Inflammatory macrophage treated with lipopolysaccharide for 4 hours (primary cell): ENCODE data around the gene METTL26.

ENCODE experiments used
- DNase-seq: peaks from one replicate; pipeline ENCODE4 v3.0.0-alpha.2; 2020

The METTL26 gene

DNA sequence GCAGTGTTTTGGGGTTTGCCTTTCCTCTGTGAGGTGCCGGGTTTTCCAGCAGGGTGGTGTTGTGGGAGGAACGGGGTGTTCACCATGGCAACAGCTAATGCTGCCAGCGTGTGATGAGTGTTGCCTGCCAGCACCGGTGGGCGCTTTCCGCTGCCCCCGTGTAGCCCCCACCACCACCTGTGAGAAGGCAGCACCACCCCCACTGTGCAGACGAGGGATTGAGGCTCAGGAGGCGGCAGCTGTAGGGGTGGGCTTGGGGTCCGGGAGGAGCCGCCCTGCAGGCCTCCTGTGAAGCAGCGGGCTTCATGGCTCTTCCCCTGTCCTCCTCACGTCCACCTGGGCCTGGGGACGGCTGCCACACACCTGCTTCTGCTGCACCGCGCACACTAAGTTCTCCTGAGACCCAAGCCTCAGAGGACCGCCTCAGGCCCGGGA lies 41.0 kb downstream of the METTL26 start:
- DNase-seq: no peak

GRCh38 chr16:593807-594206 lies 42.3 kb downstream of the METTL26 start:
- no peak for DNase-seq

- DNase-seq: no peak
Measured at GRCh38 chr16:593406-593805, 42.7 kb downstream of the METTL26 start.

DNA sequence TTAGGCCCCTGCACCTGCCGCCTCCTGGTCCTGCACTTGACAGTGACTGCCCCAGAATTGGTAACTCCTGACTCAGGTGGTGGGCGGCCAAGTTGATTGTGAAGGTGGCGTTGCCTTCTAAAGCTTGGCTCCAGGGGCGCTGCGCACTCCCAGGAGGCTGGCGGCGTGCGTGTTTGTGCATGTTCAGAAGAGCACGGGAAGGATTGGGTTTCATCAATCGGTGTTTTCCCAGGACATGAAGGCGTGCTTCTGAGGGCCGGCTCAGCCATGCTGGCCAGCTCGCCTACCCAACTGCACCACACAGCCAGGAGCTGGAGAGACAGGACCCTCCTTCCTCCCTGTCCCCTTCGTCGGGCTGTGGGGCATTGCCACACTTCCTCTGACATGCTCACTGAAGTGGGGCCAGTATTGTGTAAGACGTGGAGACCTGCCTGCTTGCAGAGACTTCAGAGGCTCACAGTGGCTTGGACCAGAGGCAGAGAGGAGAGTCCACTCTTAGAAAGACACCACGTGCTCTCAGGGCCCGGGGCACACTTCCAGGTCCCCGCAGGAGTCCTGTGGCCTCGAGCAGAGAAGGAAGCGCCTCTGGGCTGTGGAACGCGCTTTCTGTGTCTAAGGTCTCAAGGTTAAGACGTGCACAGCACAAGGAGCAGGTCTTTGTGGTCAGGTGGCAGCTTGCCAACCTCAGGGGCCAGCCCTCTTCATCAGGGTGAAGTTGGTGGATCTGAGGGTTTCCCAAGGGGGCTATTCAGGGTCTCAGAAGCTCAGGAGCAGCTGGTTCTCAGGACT lies 43.4 kb downstream of the METTL26 start:
- DNase-seq: peak; percentile 70

GRCh38 chr16:591892-592517 lies 44.1 kb downstream of the METTL26 start:
- DNase-seq: no peak

- no peak for DNase-seq
Measured at GRCh38 chr16:591231-591630, 44.9 kb downstream of the METTL26 start.

GRCh38 chr16:590815-591200 lies 45.3 kb downstream of the METTL26 start:
- no peak for DNase-seq

- DNase-seq: no peak
Measured at GRCh38 chr16:590188-590814, 45.8 kb downstream of the METTL26 start.

GRCh38 chr16:589658-590187 lies 46.4 kb downstream of the METTL26 start, which contains the start of gene RAB40C:
RAB40C (plus strand) TSS chr16:590066; CDS start chr16:590292, 226 bp downstream.
- peak; percentile 99 for DNase-seq

DNA sequence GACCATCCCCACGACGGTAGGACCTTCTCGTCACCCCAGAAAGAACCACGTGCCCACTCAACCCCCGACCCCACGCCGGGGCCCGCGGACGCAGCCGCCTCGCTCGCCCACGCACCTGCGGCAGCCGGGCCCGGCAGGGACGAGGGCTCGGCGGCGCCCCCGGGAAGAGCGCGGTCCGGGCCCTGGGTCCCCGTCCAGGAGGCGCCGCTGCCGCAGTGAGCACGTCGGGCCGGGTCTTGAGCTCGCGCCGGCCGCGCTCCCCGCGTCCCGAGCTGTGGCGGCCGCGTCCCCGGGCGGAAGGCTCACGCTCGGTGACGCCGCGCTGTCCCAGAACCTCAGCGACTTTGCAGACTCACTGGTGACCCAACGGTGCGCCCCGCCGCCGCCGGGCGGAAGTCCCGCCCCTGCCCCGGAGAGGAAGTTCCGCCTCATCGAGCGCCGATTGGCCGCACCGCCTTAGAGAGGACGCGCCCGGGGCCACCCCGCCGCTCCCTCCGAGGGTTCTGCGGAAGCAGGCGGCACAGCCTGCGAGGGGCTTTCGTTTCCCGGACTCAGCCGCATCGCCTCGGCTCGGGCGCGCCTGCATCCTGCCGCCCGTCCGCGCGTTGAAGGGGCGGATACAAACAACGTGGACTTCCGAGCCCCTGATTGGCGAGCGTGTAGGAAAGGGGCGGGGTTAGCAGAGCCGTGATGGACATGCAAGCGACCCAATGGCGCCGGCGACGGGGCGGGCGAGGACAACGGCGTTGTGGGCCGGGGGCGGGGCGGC lies 47.0 kb downstream of the METTL26 start:
- peak; percentile 94 for DNase-seq

- DNase-seq: peak; percentile 69
Measured at GRCh38 chr16:588639-588888, 47.5 kb downstream of the METTL26 start.

- no peak for DNase-seq
Measured at GRCh38 chr16:586645-587590, 49.2 kb downstream of the METTL26 start.

DNA sequence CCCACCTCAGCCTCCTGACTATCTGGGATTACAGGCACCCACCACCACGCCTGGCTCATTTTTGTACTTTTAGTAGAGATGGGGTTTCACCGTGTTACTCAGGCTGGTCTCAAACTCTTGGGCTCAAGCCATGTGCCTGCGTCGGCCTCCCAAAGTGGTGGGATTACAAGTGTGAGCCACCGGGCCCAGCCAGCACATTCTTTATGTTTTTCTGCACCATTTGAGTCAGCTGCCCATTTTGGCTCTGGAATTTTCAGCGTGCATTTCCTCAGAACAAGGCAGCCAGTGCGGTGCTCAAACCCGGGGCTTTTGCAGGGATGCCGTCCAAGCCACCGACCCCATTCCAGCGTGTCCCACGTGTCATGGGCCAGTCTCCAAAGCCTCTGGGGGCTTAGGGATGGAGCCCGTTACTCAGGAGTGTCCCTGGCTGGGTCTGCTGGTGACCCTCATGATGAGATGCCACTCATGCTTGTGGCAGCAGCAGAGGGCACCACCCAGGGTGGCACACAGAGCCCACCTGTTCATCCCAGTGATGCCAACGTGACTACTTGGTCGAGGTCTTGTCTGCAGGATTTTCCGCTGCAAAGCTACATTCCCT lies 50.0 kb downstream of the METTL26 start:
- DNase-seq: no peak

DNA sequence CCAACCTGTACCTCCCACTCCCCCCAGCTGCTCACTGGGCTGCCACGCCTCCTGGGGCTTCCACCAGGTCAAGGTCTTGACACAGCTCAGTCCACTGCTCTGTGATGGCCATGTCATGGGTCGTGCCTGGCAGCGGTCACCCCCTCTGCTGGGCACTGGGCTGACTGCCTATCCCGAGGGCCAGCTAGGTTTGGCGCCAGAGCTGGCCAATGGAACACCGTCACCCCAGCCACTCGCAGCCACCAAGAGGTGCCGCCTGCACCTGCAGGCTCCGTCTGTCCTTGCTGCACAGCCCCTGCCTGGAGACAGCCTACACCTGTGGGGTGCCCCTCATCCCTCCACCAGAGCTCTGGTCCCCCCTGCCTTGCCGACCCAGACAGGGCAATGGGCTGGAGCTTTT lies 50.8 kb downstream of the METTL26 start:
- no peak for DNase-seq
